HG02759 (cell line): ENCODE measurements around the gene FBXW10B.
"Not testable (repeated sequence)": the region's sequence is repeated elsewhere in the genome, so short reads cannot be mapped to it uniquely, and the experiment has no call there.

Source experiments
- ATAC-seq: cut with Tn5 transposase; IDR thresholded peaks from one replicate; pipeline ENCODE4 v1.9.1; 2021; ENCODE audit warnings: mild to moderate bottlenecking, moderate library complexity; ENCODE audit not compliant: unreplicated experiment

Gene FBXW10B

GRCh38 chr17:15642505-15643251 lies 23.2 kb upstream of the FBXW10B start:
- ATAC-seq, result not testable (repeated sequence)

- ATAC-seq, result not testable (repeated sequence)
Observed at GRCh38 chr17:15642014-15642413, 22.5 kb upstream of the FBXW10B start.

GRCh38 chr17:15630930-15631453 lies 11.5 kb upstream of the FBXW10B start:
- ATAC-seq, result not testable (repeated sequence)

- ATAC-seq, result not testable (repeated sequence)
Observed at GRCh38 chr17:15629991-15630390, 10.5 kb upstream of the FBXW10B start.

GRCh38 chr17:15623661-15624209 lies 4.2 kb upstream of the FBXW10B start:
- ATAC-seq, result not testable (repeated sequence)

GRCh38 chr17:15623255-15623654 lies 3.8 kb upstream of the FBXW10B start:
- not testable (repeated sequence) for ATAC-seq

GRCh38 chr17:15622124-15622523 lies 2.6 kb upstream of the FBXW10B start:
- not testable (repeated sequence) for ATAC-seq

- not testable (repeated sequence) for ATAC-seq
Observed at GRCh38 chr17:15616828-15617227, 2.7 kb downstream of the FBXW10B start.

GRCh38 chr17:15615850-15616249 lies 3.7 kb downstream of the FBXW10B start:
- not testable (repeated sequence) for ATAC-seq

- ATAC-seq, result not testable (repeated sequence)
Observed at GRCh38 chr17:15613111-15613510, 6.4 kb downstream of the FBXW10B start.

- ATAC-seq, result not testable (repeated sequence)
Observed at GRCh38 chr17:15592960-15593359, 26.5 kb downstream of the FBXW10B start.

- ATAC-seq, result not testable (repeated sequence)
Observed at GRCh38 chr17:15591986-15592385, 27.5 kb downstream of the FBXW10B start.

- not testable (repeated sequence) for ATAC-seq
Observed at GRCh38 chr17:15590844-15591243, 28.7 kb downstream of the FBXW10B start.

GRCh38 chr17:15589544-15590536 lies 29.7 kb downstream of the FBXW10B start:
- not testable (repeated sequence) for ATAC-seq

- not testable (repeated sequence) for ATAC-seq
Observed at GRCh38 chr17:15588017-15588416, 31.5 kb downstream of the FBXW10B start.

- not testable (repeated sequence) for ATAC-seq
Observed at GRCh38 chr17:15583313-15583712, 36.2 kb downstream of the FBXW10B start.

GRCh38 chr17:15581462-15581861 lies 38.0 kb downstream of the FBXW10B start:
- not testable (repeated sequence) for ATAC-seq

GRCh38 chr17:15576848-15577247 lies 42.7 kb downstream of the FBXW10B start:
- ATAC-seq, result not testable (repeated sequence)

- not testable (repeated sequence) for ATAC-seq
Observed at GRCh38 chr17:15574660-15575059, 44.8 kb downstream of the FBXW10B start.

- not testable (repeated sequence) for ATAC-seq
Observed at GRCh38 chr17:15573870-15574269, 45.6 kb downstream of the FBXW10B start.
